ENCODE data around the gene GLB1L3.

The GLB1L3 gene

GRCh38 chr11:134363161-134363560 is 87.0 kb downstream of the GLB1L3 start (continued):
- TF ChIP-seq GLIS1 (tag by site-specific recombination; IDR thresholded peaks at IDR 0.05) (no peak), HIC1 (tag by site-specific recombination; IDR thresholded peaks at IDR 0.05) (no peak), ZNF416 (tag by site-specific recombination; IDR thresholded peaks at IDR 0.05) (no peak), ZBTB48 (tag by site-specific recombination; IDR thresholded peaks at IDR 0.05) (no peak), IKZF3 (tag by site-specific recombination; IDR thresholded peaks at IDR 0.05) (no peak), ZNF629 (tag by site-specific recombination; IDR thresholded peaks at IDR 0.05) (no peak), ZNF549 (tag by site-specific recombination; IDR thresholded peaks at IDR 0.05) (no peak), ZNF350 (tag by site-specific recombination; IDR thresholded peaks at IDR 0.05) (no peak), ZSCAN30 (tag by site-specific recombination; IDR thresholded peaks at IDR 0.05) (no peak), ZNF529 (tag by site-specific recombination; IDR thresholded peaks at IDR 0.05; ENCODE audit: insufficient replicate concordance) (no peak)

- Histone ChIP-seq H3K36me3 (ENCODE audit: control insufficient read depth in 2 of 2, insufficient read depth in 1 of 2, low read length in 2 of 2) (peaks cover 0 to 2% of the 10 kb centered on the region in 2 experiments; a peak in 1 of 3 replicates), H3K9me3 (ENCODE audit: control insufficient read depth, insufficient read depth, low read depth, low read length) (no peaks in the 10 kb centered on the region), H3K4me3 (ENCODE audit: low read depth, low read length) (no peak overlapping the region), H3K27ac (ENCODE audit: extremely low read depth, low read depth, low read length) (no peak overlapping the region), H3K4me1 (ENCODE audit: control insufficient read depth, insufficient read depth, low read length) (no peaks in the 10 kb centered on the region)
- CTCF ChIA-PET: no interaction called here
- no peak for TF ChIP-seq BCL11A (tag by site-specific recombination; IDR thresholded peaks at IDR 0.05; ENCODE audit: low read depth)
- POLR2A ChIA-PET: no interaction called here
Measured at GRCh38 chr11:134363592-134363991, 87.4 kb downstream of the GLB1L3 start.

GRCh38 chr11:134364261-134364660 is 88.1 kb downstream of the GLB1L3 start:
- CTCF ChIA-PET: no interaction called here
- TF ChIP-seq ZBTB17 (tag by site-specific recombination; IDR thresholded peaks at IDR 0.05) (no peak), ZNF280C (tag by site-specific recombination; IDR thresholded peaks at IDR 0.05) (no peak), ZNF555 (tag by site-specific recombination; conservative IDR thresholded peaks at IDR 0.05) (no peak), ZNF645 (tag by site-specific recombination; IDR thresholded peaks at IDR 0.05) (no peak), ZNF626 (tag by site-specific recombination; IDR thresholded peaks at IDR 0.05) (no peak), ZNF274 (IDR thresholded peaks at IDR 0.05; ENCODE audit: low read length) (no peak), ZNF274 (tag by site-specific recombination; IDR thresholded peaks at IDR 0.05; ENCODE audit: borderline replicate concordance) (no peak)
- POLR2A ChIA-PET: no interaction called here
- Histone ChIP-seq H3K36me3 (ENCODE audit: control insufficient read depth in 2 of 2, insufficient read depth in 1 of 2, low read length in 2 of 2) (peaks cover 0 to 5% of the 10 kb centered on the region in 2 experiments; a peak in 1 of 3 replicates), H3K4me3 (ENCODE audit: low read depth, low read length) (no peak overlapping the region), H3K4me1 (ENCODE audit: control insufficient read depth, insufficient read depth, low read length) (no peaks in the 10 kb centered on the region), H3K27ac (ENCODE audit: extremely low read depth, low read depth, low read length) (no peak overlapping the region), H3K9me3 (ENCODE audit: control insufficient read depth, insufficient read depth, low read depth, low read length) (no peaks in the 10 kb centered on the region)
